NCI-H2107 treated with DMSO at 0.1 percent for 48 hours (cell line): ENCODE data around the gene COL18A1.

Experiments
- DNase-seq: peaks from one replicate; lab custom pipeline; 2025; ENCODE audit not compliant: unreplicated experiment; lab: John Stamatoyannopoulos, UW

Gene COL18A1

GRCh38 chr21:45531393-45532215 lies 126.6 kb downstream of the COL18A1 start:
- no peak for DNase-seq

- DNase-seq: no peak
These were observed 127.9 kb downstream of the COL18A1 start for GRCh38 chr21:45532826-45533360.

- no peak for DNase-seq
These were observed 128.4 kb downstream of the COL18A1 start for GRCh38 chr21:45533361-45533845.

- no peak for DNase-seq
These were observed 129.1 kb downstream of the COL18A1 start for GRCh38 chr21:45533846-45534635.

GRCh38 chr21:45534636-45535331 lies 129.8 kb downstream of the COL18A1 start:
- DNase-seq: no peak

- DNase-seq: no peak
These were observed 130.5 kb downstream of the COL18A1 start for GRCh38 chr21:45535341-45536081.

GRCh38 chr21:45536301-45537081 lies 131.5 kb downstream of the COL18A1 start:
- DNase-seq: no peak

GRCh38 chr21:45537111-45537745 lies 132.3 kb downstream of the COL18A1 start:
- no peak for DNase-seq

- DNase-seq: no peak
These were observed 132.9 kb downstream of the COL18A1 start for GRCh38 chr21:45537746-45538291.

GRCh38 chr21:45538381-45539045 lies 133.5 kb downstream of the COL18A1 start:
- DNase-seq: no peak

- DNase-seq: no peak
These were observed 134.3 kb downstream of the COL18A1 start for GRCh38 chr21:45539046-45539795.

- no peak for DNase-seq
These were observed 135.0 kb downstream of the COL18A1 start for GRCh38 chr21:45539796-45540600.

- no peak for DNase-seq
These were observed 135.6 kb downstream of the COL18A1 start for GRCh38 chr21:45540601-45540970.

GRCh38 chr21:45541221-45542039 lies 136.5 kb downstream of the COL18A1 start:
- peak; percentile 24 for DNase-seq

- no peak for DNase-seq
These were observed 137.3 kb downstream of the COL18A1 start, which contains the start of gene SLC19A1 for GRCh38 chr21:45542242-45542666. Gene SLC19A1 (minus strand): TSS chr21:45542440. CDS start chr21:45537959, 4,481 bp downstream.
